Spleen (tissue), 13 donors: ENCODE measurements around the gene PRPF38A. TPM values are rescaled to one million over a fixed set of nuclear protein-coding genes. Genes with fewer than 3 reads are reported as not detected.
A peak's percentile ranks its signal among the peaks of the same experiment; 100 is the strongest.

Source experiments
- DNase-seq: peaks from one replicate; pipeline ENCODE4 v3.0.0-alpha.2; 2020
- H3K27ac ChIP-seq, 8 donors: fragments of 200-600 bp; sonication (generic) in 7 of 8; 1 replicate in 4 of 8; 2 replicates in 4 of 8; pipeline versions ENCODE4 v1.5.0 to v1.8.0; 2016 to 2021; ENCODE audit warnings: inconsistent platforms in 4 of 8, mild to moderate bottlenecking in 4 of 8, moderate library complexity in 1 of 8
- H3K27me3 ChIP-seq, 7 donors: fragments of 200-600 bp; sonication (generic) in 6 of 7; replicated peaks in 1 of 7; 1 replicate in 4 of 7; 2 replicates in 3 of 7; pipeline versions ENCODE4 v1.5.0 to v1.8.0; 2016 to 2021; ENCODE audit warnings: inconsistent platforms in 3 of 7, mild to moderate bottlenecking in 1 of 7
- H3K36me3 ChIP-seq, 6 donors: fragments of 200-600 bp; sonication (generic) in 5 of 6; 1 replicate in 4 of 6; 2 replicates in 2 of 6; pipeline versions ENCODE4 v1.5.0 to v1.8.0; 2016 to 2021; ENCODE audit warnings: inconsistent platforms in 2 of 6
- H3K4me1 ChIP-seq, 6 donors: fragments of 200-600 bp; sonication (generic) in 5 of 6; 1 replicate in 3 of 6; 2 replicates in 3 of 6; pipeline versions ENCODE4 v1.5.0 to v1.8.0; 2016 to 2021; ENCODE audit warnings: inconsistent platforms in 3 of 6
- H3K4me3 ChIP-seq, 8 donors: fragments of 200-600 bp; sonication (generic) in 7 of 8; 1 replicate in 4 of 8; 2 replicates in 4 of 8; pipeline versions ENCODE4 v1.5.0 to v1.8.0; 2016 to 2021; ENCODE audit warnings: inconsistent platforms in 4 of 8, mild to moderate bottlenecking in 4 of 8, moderate library complexity in 2 of 8
- H3K9me3 ChIP-seq, 8 donors: fragments of 200-600 bp; sonication (generic) in 7 of 8; 1 replicate in 4 of 8; 2 replicates in 4 of 8; pipeline versions ENCODE4 v1.5.0 to v1.8.0; 2016 to 2021; ENCODE audit warnings: inconsistent platforms in 4 of 8
- POLR2A ChIP-seq, 3 donors: fragments of 450-650 bp; IDR thresholded peaks; one replicate each; pipeline ENCODE4 v1.5.1; 2017; ENCODE audit warnings: antibody characterized with exemption in 3 of 3, mild to moderate bottlenecking in 1 of 3
- POLR2AphosphoS5 ChIP-seq, 3 donors: sonication (generic); formaldehyde crosslinking; IDR thresholded peaks; one replicate each; pipeline ENCODE4 v1.5.1; 2017; ENCODE audit warnings: antibody characterized with exemption in 3 of 3
- WGBS, 5 donors: extraction: QIAGEN DNeasy Blood & Tissue Kit in 3 of 5; methylation state at CpG; one replicate each; pipeline versions ENCODE4 v1.1.5 to v1.1.7; 2013 to 2018; 5-methylcytosine and 5-hydroxymethylcytosine counted together
- intact Hi-C: fragments of 100-400 bp; cut with DNase I; formaldehyde crosslinking; loops from one replicate; pipeline ENCODE4 v1.15.0; 2023; ENCODE audit warnings: low total_unique reads
- long read RNA-seq, 2 donors: transcript quantifications; one replicate each; lab custom pipeline, GENCODE V29; 2026
- polyA plus RNA-seq, 3 donors: library from polyadenylated mRNA; stranded (reverse); fragments of 200-250 nt; gene quantifications; one replicate each; pipeline ENCODE4 v1.2.1, GENCODE V29; 2013
- total RNA-seq, 7 donors: library from RNA; depleted of rRNA in 3 of 7; stranded (reverse); fragments of >200 nt in 3 of 7; fragmentation: NEBNext Ultra II Directional in 4 of 7; extraction: Animal tissue kit (Norgen Biotek cat#: 25700) in 4 of 7; gene quantifications; one replicate each; pipeline versions ENCODE4 v1.1.0 to v1.2.1, GENCODE V29; 2016 to 2021
- TF ChIP-seq, protein P1 (sequence below), 11 experiments: fragments of 200-600 bp in 7 of 11; fragments of 450-650 bp in 4 of 11; sonication (generic) in 4 of 11; IDR thresholded peaks in 8 of 11; conservative IDR thresholded peaks in 3 of 11; 1 replicate in 7 of 11; 2 replicates in 4 of 11; pipeline versions ENCODE4 v1.4.0 to v1.8.0; 2016 to 2021; ENCODE audit warnings: antibody characterized with exemption in 11 of 11, inconsistent platforms in 4 of 11, mild to moderate bottlenecking in 1 of 11
- donor health status: healthy with polysubstance abuse.
- donor health status: DM: no; HTN: no; CAD: no; lungs with moderate emphysema.
- donor health status: DM: no; HTN: no; CAD: no.
- donor health status: Bipolar disorder and iron deficiency.
- donor health status: healthy.
- donor health status: DM: no; HTN: no; CAD: no.
- donor health status: DM: yes; HTN: yes; CAD: no.

The PRPF38A gene
- 10 to 100 TPM; 21.7 to 50.4 (median 41.7) TPM for total RNA-seq
- polyA plus RNA-seq: 10 to 100 TPM; 13.8 to 18.1 (median 15.2) TPM
- long read RNA-seq, donor 1, full-length matches to known transcripts: 12 of 58 reads
- long read RNA-seq, donor 1, partial matches to known transcripts: 35 of 58 reads
- long read RNA-seq, donor 1, other reads (novel, unspliced or antisense): 11 of 58 reads
- long read RNA-seq, donor 2, full-length matches to known transcripts: 7 of 7 reads
- long read RNA-seq, donor 2, partial matches to known transcripts: 0 of 7 reads
- long read RNA-seq, donor 2, other reads (novel, unspliced or antisense): 0 of 7 reads

GRCh38 chr1:52404116-52404974 lies at the start of gene PRPF38A, which contains the start of gene ORC1:
Gene PRPF38A (plus strand): TSS chr1:52404602. CDS start chr1:52404750, 148 bp downstream.
Gene ORC1 (minus strand): TSS chr1:52404423. CDS start chr1:52402223, 2,200 bp downstream.
- peak within 1 kb of the TSS; percentile 61 to 90 (median 82) for H3K4me3 ChIP-seq
- TF ChIP-seq, protein P1, sequence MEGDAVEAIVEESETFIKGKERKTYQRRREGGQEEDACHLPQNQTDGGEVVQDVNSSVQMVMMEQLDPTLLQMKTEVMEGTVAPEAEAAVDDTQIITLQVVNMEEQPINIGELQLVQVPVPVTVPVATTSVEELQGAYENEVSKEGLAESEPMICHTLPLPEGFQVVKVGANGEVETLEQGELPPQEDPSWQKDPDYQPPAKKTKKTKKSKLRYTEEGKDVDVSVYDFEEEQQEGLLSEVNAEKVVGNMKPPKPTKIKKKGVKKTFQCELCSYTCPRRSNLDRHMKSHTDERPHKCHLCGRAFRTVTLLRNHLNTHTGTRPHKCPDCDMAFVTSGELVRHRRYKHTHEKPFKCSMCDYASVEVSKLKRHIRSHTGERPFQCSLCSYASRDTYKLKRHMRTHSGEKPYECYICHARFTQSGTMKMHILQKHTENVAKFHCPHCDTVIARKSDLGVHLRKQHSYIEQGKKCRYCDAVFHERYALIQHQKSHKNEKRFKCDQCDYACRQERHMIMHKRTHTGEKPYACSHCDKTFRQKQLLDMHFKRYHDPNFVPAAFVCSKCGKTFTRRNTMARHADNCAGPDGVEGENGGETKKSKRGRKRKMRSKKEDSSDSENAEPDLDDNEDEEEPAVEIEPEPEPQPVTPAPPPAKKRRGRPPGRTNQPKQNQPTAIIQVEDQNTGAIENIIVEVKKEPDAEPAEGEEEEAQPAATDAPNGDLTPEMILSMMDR (IDR thresholded peaks at IDR 0.05 in 8 of 11, conservative IDR thresholded peaks at IDR 0.05 in 3 of 11): peak in 8 of 11 experiments; percentile 9 to 63 (median 46)
- peak in 1 of 3 donors; percentile 31 for TF ChIP-seq POLR2A (IDR thresholded peaks at IDR 0.05)
- peak; percentile 92 to 96 (median 93) for TF ChIP-seq POLR2AphosphoS5 (IDR thresholded peaks at IDR 0.05)
- intact Hi-C loops: no loop called here
- H3K27ac ChIP-seq: peak within 1 kb of the TSS; percentile 80 to 96 (median 94)
- peaks cover 3 to 49% (median 24%) of the 10 kb centered on the region in 6 donors for H3K36me3 ChIP-seq
- 0% methylated on average over 53 to 57 of the region's 57 CpGs for WGBS, 5 donors
- DNase-seq: peak; percentile 99
- H3K9me3 ChIP-seq: no peaks in the 10 kb centered on the region
- peaks cover 15 to 53% (median 34%) of the 10 kb centered on the region in 6 donors for H3K4me1 ChIP-seq
- no peaks in the 10 kb centered on the region for H3K27me3 ChIP-seq

- Histone ChIP-seq H3K4me1 (no peaks in the 10 kb centered on the region), H3K4me3 (no peak overlapping the region), H3K36me3 (peaks cover 10 to 100% (median 95%) of the 10 kb centered on the region in 6 donors), H3K27me3 (no peaks in the 10 kb centered on the region), H3K9me3 (no peaks in the 10 kb centered on the region), H3K27ac (no peak overlapping the region)
- WGBS, 5 donors: 92 to 99% (median 95%) methylated on average over 8 of the region's 8 CpGs
- intact Hi-C loops: no loop called here
- DNase-seq: no peak
- TF ChIP-seq, protein P1 (IDR thresholded peaks at IDR 0.05 in 8 of 11, conservative IDR thresholded peaks at IDR 0.05 in 3 of 11): no peak
- TF ChIP-seq POLR2AphosphoS5 (IDR thresholded peaks at IDR 0.05) (no peak), POLR2A (IDR thresholded peaks at IDR 0.05) (no peak)
These were observed 49.0 kb upstream of the PRPF38A start for GRCh38 chr1:52355436-52355835.

- TF ChIP-seq POLR2AphosphoS5 (IDR thresholded peaks at IDR 0.05) (peak in 1 of 3 donors; percentile 51), POLR2A (IDR thresholded peaks at IDR 0.05) (no peak)
- TF ChIP-seq, protein P1 (IDR thresholded peaks at IDR 0.05 in 8 of 11, conservative IDR thresholded peaks at IDR 0.05 in 3 of 11): no peak
- H3K4me3 ChIP-seq: no peak overlapping the region
- H3K4me1 ChIP-seq: no peaks in the 10 kb centered on the region
- H3K27ac ChIP-seq: no peak overlapping the region
- H3K27me3 ChIP-seq: no peaks in the 10 kb centered on the region
- 87 to 95% (median 93%) methylated on average over 8 to 11 of the region's 11 CpGs for WGBS, 5 donors
- DNase-seq: no peak
- no peaks in the 10 kb centered on the region for H3K9me3 ChIP-seq
- intact Hi-C loops: no loop called here
- peaks cover 10 to 100% (median 95%) of the 10 kb centered on the region in 6 donors for H3K36me3 ChIP-seq
These were observed 48.4 kb upstream of the PRPF38A start for GRCh38 chr1:52355847-52356505.
